ENCODE measurements around the gene NREP.

DNA sequence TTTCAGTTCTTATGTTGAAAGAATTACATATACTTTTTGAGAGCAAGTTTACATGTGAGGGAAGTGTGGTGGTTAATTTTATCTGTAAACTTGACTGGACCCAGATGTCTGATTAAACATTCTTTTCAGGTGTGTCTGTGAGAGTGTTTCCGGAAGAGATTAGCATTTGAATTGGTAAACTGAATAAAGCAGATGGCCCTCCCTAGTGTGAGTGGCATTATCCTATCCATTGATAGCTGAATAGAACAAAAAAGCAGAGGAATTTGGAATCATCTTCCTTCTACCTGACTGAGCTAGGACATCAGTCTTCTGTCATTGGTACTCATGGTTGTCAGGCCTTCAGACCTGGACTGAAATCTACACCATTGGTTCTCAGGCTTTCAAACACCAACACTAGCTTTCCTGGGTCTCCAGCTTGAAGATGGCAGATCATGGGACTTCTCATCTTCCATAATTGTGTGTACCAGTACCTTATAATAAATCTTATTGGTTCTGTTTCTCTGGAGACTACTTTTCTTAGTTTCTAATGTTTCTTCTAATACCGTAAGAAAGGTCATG, 36.6 kb downstream of the NREP start:
- no peak for TF ChIP-seq EZH2 (IDR thresholded peaks at IDR 0.05; ENCODE audit: borderline replicate concordance, low read depth, low read length, severe bottlenecking)
- TF ChIP-seq, protein P1, sequence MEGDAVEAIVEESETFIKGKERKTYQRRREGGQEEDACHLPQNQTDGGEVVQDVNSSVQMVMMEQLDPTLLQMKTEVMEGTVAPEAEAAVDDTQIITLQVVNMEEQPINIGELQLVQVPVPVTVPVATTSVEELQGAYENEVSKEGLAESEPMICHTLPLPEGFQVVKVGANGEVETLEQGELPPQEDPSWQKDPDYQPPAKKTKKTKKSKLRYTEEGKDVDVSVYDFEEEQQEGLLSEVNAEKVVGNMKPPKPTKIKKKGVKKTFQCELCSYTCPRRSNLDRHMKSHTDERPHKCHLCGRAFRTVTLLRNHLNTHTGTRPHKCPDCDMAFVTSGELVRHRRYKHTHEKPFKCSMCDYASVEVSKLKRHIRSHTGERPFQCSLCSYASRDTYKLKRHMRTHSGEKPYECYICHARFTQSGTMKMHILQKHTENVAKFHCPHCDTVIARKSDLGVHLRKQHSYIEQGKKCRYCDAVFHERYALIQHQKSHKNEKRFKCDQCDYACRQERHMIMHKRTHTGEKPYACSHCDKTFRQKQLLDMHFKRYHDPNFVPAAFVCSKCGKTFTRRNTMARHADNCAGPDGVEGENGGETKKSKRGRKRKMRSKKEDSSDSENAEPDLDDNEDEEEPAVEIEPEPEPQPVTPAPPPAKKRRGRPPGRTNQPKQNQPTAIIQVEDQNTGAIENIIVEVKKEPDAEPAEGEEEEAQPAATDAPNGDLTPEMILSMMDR (IDR thresholded peaks at IDR 0.05; ENCODE audit: borderline replicate concordance, extremely low read depth, low read length, poor library complexity, severe bottlenecking): no peak
